CD4-positive, alpha-beta T cell treated with Interleukin-4 for 1 hour (primary cell): ENCODE measurements around the gene CNN1.
A peak's percentile ranks its signal among the peaks of the same experiment; 100 is the strongest.
"Not testable (repeated sequence)": the region's sequence is repeated elsewhere in the genome, so short reads cannot be mapped to it uniquely, and the experiment has no call there.

Experiments
- DNase-seq, 2 donors: peaks; one replicate each; pipeline ENCODE4 v3.0.0-alpha.2; 2020 to 2022

CNN1 gene

GRCh38 chr19:11534948-11535347 is 3.7 kb upstream of the CNN1 start:
- no peak for DNase-seq

- peak; percentile 86 to 87 for DNase-seq
Measured at GRCh38 chr19:11535792-11536595, 2.7 kb upstream of the CNN1 start.

- no peak for DNase-seq
Measured at GRCh38 chr19:11539495-11540365, 1.1 kb downstream of the CNN1 start.

- DNase-seq: no peak
Measured at GRCh38 chr19:11540645-11541044, 2.0 kb downstream of the CNN1 start.

DNA sequence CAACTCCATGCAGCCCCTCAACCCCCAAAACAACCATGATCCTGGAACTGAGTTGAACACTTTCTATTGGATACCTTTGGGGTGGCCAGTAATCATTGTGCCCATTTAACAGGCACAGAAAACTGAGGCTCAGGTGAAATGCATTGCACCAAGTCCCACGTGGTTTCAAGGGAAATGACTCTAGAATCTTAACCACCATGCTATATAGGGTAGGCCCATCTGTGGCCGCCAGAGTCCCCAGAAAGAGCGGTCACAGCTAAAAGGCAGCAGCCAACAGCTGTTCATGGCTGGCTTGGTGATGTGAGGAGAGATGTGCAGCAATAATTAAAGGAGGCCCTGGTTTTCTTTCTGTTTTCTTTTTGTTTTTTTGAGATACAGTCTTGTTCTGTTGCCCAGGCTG is 2.6 kb downstream of the CNN1 start:
- DNase-seq: no peak

GRCh38 chr19:11547929-11548700 is 9.5 kb downstream of the CNN1 start:
- DNase-seq: no peak

DNA sequence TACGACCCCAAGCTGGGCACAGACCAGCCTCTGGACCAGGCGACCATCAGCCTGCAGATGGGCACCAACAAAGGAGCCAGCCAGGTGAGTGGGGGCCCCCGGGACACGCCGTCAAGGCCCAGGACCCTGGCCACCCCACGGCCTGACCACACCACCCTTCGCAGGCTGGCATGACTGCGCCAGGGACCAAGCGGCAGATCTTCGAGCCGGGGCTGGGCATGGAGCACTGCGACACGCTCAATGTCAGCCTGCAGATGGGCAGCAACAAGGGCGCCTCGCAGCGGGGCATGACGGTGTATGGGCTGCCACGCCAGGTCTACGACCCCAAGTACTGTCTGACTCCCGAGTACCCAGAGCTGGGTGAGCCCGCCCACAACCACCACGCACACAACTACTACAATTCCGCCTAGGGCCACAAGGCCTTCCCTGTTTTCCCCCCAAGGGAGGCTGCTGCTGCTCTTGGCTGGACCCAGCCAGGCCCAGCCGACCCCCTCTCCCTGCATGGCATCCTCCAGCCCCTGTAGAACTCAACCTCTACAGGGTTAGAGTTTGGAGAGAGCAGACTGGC is 10.8 kb downstream of the CNN1 start:
- DNase-seq: no peak

- DNase-seq: no peak
Measured at GRCh38 chr19:11550265-11550664, 11.6 kb downstream of the CNN1 start.

DNA sequence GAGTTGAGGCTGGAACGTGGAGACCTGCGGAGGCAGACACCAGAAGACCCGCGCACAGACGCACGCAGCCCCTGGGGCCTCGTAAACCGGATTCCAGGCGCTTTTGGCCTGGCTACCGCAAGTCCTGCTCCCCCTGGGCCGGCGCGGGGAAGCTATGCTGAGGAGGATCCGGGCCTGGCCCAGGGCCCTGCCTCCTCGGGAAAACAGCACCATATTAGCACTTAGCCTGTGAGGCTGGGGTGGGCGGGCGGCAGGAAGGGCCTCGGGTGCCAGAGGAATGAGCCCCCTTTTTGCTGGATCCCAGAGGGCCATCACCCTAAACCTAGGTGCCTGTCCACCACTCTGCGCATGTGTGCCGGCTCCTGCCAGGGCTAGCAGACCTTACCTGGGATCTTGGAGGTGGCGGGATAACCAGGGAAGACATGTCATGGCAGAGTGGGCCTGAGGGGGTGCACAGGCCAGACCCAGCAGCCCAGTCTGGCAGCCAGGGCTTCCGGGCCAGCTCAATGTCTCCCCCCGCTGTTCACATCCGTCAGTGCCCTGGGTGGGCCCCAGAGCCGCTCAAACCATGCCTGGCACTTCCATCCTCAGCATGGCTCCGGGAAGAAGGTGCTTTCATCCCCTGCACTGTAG is 13.1 kb downstream of the CNN1 start:
- no peak for DNase-seq

DNA sequence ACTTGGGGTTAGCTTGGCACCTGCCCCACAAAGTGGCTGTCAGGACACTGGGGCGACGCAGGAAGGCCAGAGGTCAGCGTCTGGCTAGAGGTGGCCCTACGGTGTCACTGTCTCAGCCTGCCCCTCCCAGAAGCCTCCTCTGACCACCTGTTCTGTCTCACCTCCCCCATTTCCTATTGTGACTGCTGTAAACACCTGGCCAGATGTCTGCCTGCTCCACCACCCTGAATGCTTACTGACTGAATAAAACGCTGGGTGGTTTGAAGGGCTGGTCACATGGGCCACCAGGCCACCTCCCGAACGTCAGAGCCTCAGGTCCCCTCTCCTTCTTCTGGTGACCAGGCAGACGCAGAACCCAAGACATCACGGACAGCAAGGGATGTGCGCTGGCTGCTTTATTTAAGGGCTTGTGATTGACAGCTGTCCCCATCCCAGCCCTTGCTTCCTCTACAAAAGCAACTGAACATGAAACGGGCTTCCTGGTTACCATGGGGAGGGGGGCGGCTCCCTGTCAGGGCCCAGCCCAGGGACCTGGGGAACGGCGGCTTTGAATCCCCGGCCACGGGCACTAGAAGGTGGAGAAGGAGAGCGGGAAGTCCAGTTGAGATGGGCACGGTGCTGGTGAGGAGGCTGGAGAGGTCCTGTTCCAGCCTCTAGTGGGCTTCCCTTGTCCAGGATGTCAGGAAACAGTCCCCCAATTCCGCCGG is 14.2 kb downstream of the CNN1 start:
- no peak for DNase-seq

DNA sequence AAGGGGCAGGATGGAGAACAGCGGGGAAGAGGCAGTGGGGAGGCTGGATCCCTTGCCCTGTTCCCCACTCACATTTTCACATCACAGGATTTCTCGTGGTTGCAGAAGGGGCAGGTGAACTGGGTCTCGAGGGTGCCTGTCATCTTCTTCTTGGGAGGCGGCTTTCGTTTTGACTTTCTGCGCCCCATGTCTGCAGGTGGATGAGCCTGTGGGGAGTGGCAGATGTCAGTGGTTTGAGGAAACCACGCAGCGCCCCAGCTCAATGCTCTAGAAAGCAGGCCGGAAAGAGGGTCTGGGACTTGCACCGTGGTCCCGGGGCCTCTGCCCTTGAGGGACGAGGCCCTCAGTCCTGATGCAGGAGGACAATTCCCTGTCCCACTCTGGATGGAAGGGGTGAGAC is 15.5 kb downstream of the CNN1 start:
- no peak for DNase-seq

DNA sequence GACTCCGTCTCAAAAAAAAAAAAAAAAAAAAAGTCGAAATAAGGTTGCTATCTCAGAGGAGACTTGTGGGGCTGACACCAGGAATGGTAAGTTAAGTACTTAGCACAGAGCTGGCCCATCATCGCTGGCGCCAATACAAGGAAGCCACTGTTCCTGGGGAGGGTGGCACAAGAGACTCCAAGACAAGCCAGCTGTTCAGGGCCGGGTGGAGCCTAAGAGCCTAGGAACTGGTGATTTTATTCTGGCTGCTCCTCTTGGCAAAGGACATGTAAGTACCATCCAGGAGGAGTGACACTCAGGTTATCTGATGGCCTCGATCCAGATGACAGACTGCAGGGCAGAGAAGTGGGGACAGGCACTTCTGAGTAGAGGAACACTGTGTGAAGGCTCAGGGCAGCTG is 16.6 kb downstream of the CNN1 start:
- no peak for DNase-seq

- DNase-seq: no peak
Measured at GRCh38 chr19:11556634-11557420, 18.2 kb downstream of the CNN1 start.

GRCh38 chr19:11558881-11559828 is 20.5 kb downstream of the CNN1 start, which contains the start of gene ELOF1:
TSS of gene ELOF1 (minus strand) at chr19:11559230. CDS start at chr19:11554347, 4,883 bp downstream.
- peak; percentile 97 to 98 for DNase-seq

DNA sequence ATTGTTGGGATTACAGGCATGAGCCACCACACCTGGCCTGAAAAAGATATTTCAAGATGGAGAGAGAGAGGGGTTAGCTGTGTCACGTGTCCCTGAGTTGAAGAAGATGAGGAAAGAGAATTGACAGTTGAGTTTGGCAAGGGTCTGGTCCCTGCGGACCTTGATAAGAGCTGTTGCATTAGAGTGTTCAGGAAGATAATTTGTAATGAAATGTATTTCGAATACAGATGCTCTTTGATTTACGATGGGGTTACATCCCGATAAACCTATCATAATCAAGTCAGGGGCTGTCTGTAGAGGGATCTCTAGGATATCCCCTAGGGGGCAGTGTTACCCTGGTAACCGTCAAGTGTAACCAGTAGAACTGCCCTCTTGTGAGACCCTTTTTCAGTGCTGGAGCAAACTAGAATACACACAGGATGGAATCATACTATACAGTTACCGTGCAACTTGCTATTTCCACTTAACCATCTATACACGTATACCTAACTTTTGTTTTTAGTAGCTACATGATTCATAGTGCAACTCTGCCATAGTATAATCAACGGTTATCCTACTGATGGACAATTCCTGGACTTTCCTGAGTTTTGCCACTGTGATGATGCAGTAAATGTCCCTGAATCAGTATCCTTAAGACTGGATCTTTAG is 21.9 kb downstream of the CNN1 start:
- peak; percentile 79 to 82 for DNase-seq

DNA sequence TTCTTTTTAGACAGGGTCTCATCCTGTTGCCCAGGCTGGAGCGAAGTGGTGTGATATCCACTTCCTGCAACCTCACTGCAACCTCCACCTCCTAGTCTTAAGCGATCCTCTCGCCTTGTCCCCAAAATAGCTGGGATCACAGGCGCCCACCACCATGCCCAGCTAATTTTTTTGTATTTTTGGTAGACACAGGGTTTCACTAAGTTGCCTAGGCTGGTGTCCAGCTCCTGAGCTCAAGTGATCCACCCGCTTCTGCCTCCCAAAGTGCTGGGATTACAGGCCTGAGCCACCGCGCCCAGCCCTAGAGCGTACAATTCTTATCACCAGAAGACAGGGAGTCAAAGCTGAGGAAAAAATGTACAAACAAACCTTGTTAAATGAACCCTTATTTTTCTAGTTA is 24.9 kb downstream of the CNN1 start:
- DNase-seq: no peak

DNA sequence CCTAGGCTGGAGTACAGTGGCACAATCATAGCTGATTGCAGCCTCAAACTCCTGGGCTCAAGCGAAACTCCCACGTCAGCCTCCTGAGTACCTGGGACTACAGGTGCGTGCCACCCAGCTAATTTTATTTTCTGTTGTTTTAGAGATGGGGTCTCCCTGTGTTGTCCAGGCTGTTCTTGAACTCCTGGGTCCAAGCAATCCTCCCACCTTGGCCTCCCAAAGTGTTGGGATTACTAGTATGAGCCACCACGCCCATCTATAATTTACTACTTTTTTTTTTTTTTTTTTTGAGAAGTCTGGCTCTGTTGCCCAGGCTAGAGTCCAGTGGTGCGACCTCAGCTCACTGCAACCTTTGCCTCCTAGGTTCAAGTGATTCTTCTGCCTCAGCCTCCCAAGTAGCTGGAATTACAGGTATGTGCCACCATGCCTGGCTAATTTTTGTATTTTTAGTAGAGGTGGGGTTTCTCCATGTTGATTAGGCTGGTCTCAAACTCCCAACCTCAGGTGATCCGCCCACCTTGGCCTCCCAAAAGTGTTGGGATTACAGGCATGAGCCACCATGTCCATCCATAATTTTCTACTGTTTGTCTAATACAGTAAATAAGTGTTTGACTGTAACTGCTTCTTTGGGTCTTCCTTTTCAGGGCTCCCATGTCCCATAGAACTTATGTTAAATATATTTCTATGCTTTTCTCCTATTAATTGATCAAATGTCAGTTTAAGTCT is 25.6 kb downstream of the CNN1 start:
- not testable (repeated sequence) for DNase-seq

GRCh38 chr19:11565649-11565980 is 27.0 kb downstream of the CNN1 start:
- DNase-seq: not testable (repeated sequence)
